HG03469 (cell line): ENCODE data around the gene COL9A2.

Experiments used
- ATAC-seq: cut with Tn5 transposase; IDR thresholded peaks from one replicate; pipeline ENCODE4 v1.9.1; 2021; ENCODE audit warnings: mild to moderate bottlenecking, moderate library complexity, moderate number of reproducible peaks; ENCODE audit not compliant: unreplicated experiment

The COL9A2 gene

DNA sequence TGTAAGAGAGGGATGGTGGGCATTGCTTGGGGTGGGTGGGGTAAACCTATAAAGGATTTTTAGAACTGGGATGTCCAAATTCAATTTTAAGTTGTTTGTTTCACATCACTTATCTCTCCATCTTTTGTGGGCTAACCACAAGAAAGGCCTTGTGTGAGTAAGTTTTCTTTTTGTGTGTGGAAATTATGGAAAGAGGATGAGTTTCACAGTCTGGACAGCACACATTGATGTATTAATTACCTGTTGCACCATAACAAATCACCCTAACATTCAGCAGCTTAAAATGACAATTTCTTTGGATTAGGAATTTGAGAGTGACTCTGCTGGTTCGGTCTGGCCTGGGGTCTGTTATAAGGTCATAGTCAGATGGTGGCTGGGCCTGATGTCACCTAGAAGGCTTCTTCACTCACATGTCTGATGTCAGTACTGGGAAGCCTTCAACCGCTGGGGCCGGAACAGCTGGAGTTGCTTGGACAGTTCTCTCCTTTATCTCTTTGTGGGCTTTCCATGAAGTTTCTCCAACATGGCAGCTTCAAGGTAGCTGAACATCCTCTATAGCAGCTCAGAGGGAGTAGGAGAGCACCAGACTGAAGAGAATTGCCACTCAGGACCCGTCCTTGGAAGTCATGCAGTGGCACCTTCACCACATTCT lies 2.0 kb upstream of the COL9A2 start:
- ATAC-seq = no peak

DNA sequence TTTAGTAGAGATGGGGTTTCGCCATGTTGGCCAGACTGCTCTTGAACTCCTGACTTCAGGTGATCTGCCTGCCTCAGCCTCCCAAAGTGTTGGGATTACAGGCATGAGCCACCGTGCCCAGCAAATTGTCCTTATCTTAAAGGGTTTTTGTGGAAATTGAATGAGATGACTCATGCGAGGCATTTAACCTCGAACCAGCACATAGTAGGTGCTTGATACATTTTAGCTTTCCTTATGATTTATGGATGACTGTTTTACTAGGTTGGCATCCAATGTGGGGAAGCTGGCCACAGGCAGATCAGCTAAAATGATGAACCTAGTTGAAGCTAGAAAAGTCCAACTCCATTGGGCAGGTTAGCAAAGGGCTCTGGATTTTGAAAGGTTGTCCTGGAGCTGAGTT lies 1.4 kb upstream of the COL9A2 start:
- no peak for ATAC-seq

DNA sequence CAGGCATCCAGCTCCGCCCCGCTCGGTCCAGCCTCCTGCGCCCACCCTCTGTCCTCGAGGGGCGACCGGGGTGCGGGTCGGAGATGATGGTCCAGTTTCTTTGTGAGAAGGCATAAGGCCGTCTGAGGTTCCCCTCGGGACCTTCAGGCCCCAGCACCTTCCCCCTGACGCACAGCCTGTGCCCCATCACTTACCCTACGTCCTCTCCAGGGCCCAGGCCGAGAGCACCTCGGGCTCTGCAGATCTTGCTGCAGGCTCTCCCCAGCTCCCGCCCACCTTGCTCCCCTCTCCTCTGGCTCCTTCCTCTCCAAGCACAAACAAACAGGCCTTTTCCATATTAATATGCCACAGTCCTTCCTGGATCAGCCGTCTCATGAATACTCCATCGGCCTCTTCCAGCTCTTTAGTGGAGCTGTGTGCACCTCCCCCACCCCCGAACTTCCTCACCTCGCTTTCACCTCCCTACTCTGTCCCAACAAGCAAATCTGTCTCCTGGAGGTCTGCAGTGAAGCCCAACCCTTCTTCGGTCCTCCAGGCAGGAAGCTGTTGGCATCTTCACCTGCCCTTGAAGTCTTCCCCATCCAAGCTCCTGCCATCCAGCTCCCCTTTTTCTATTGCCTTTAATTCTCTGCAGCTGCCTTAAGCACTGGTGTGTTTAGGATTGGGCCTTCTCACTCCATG lies 448 bp upstream of the COL9A2 start:
- no peak for ATAC-seq

DNA sequence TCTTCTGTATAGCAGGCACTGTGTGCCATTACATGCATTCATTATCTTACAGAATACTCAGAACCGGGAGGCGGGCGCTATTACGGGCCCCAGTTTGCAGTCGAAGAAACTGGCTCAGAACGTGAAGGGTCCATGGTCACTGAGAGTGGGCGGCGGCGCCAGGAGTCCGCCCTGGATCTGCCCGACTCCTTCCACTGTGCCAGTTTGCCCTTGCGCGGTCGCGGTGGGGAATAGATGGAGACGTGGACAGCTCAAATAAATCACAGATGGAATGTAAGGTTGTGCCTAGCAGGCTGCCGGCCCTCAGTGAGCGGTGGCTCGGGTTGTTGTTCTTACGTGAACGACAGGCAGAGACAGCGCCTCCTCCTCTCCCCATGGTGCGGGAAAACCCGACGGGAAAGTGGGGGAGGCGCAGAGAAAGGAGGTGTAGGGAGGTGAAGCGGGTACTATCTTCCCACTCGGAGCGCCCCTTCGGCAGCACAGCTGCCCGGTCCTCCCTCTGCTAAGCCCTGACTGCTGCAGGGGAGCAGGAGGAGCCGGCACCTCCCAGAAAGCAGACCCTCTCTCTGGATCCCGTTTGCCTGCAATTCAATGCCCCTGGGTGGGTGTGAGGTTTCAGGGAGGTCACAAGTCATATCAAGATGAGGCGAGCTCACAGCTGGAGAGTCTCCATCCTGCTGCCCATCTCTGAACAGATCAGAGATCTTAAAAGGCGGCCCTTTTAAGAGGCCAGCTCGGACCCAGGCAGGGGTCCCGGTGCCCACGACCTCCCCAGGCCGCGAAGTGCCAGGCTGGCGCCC lies 1.1 kb downstream of the COL9A2 start:
- ATAC-seq = no peak

DNA sequence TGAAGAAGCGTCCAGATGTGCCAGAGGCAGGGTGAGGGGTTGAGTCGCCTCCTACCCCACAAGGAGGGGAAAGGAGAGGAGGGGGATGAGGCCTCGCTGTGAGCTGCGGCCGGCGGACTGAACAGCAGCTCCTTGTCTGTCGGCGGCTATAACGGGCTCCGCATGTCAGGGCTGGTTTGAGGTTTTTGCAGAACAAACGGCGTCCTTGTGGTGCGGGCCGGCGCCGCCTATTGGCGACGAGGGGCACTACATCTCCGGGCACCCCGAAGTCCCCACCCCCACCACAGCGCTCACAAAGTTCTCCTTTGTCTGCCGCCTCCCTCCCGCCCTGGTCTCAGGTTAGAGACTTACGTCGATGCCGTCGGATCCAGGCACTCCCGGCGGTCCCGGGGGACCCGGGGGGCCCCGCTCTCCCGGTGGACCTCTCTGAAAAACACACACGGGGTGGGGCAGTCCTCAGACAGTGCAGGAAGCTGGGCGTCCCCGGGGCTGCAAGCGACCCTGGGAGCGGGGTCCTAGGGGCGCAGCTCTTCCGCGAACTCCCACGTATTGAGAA lies 1.8 kb downstream of the COL9A2 start:
- no peak for ATAC-seq

DNA sequence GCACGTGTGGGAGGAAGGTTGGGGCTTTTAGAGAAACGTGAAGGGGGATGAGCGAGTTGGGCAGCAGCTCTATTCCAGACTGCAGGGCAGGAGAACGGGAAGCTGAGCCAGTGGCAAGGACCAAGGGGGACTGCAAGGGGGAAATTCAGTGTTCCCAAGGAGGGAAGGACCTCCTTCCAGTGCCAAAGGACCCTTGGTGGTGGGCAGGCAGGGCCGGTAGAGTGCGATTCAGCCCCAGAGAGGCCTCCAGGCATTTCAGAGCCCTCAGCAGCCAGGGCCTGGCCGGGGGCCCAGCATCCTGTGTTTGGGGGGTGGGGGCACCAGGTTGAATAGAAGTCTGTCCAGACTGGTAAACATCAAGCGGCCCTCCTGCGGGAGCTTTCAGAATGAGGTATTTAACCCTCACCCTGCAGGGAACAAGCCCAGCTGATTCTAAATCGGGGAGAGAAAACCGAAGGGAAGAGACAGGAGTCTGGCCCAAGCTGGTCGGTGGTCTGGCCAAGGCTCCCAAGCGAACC lies 2.3 kb downstream of the COL9A2 start:
- no peak for ATAC-seq

DNA sequence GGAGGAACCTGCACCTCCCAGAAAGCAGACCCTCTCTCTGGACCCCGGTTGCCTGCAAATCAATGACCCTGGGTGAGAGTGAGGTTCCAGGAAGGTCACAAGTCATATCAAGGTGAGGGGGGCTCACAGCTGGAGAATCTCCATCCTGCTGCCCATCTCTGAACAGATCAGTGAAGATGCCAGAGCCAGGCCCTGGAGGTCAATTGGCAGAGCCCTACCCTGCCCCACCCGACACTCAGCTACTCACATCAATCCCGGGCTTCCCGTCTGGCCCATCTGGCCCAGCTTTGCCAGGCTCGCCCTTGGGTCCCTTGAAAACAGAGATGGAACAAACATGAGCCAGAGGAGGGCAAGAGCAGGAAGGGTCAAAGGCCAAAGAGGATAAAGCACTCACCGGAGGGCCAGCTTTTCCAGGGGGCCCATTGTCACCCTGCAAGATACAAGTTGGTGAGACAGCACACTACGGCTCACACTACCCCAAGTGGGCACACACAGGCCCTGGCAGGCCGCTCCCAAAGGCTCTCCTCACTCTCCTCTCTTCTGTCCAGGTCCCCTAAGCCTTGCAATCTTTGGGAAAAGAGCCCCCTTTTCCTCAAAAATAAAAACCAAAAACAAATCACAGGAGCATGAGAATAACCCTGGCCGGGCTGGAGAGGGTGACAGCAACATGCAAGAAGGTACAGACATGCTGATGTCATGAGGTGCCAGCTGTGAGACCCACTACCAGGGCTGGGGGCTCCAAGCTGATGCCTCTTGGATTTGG lies 2.9 kb downstream of the COL9A2 start:
- no peak for ATAC-seq

DNA sequence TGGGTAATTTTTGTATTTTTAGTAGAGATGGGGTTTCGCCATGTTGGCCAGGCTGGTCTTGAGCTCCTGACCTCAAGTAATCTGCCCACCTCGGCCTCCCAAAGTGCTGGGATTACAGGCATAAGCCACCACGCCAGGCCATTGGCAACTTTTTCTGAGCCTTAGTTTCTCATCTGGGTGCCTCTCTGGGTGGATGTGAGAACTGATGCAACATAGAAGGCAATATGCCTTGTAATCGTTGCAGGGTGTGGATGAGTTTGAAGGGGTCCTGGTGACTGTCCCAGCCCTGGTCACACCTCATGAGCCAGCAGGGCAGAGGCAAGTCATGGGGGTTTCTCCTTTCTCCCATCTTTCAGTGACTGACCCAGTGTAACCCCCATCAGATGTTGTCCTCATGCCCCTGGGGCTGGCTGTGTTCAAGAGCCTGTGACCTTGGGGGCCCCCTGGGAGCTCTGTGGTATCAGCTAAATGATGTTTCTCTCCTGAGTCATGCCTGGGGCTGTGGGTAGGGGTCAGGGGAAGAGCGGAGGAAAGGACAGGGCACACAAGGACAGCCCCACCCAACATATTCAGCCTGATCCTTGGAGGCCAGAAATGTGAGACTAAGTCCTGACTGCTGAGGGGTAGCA lies 3.6 kb downstream of the COL9A2 start:
- no peak for ATAC-seq

DNA sequence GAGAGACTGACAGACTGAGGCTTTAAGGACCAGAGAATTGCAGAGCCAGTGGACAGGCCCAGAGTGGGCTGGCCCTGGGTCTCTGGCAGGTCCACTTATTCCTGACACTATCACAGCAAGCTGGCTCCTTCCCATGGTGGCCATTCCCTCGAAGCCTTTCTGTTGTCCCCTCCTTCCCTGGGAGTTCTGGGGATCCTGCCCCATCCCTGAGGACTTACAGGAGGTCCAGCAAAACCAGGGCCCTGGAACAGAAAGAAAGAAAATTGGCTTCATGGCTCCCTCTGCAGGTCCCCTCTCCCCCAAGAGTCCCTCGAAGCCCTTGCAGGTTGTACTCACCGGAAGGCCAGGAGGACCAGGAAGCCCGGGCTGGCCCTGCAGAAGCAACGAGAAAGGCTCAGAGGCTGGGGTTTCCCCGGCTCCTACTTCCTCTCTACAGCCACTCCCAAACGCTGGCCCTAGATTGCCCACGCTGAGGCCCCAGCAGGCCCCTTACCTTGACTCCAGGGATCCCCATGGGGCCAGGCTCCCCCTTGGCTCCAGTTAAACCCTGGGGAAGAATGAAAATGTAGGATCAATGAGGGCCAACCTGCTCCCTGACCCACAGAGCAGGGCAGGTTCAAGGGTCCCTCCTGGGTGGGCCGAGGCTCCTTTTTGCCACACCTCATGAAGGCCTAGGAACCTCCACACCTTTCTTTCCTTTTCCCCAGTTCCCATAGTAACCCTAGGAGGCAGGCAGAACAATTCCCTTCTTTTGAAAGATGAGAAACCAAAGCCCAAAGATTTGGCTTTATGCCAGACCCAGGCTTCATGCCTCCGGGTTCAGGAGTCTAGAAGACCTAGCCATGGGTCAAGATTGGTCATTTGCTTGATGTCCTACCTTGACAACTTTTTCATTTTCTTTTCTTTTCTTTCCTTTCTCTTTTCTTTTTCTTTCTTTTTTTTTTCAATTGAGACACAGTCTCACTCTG lies 4.6 kb downstream of the COL9A2 start:
- ATAC-seq = no peak

DNA sequence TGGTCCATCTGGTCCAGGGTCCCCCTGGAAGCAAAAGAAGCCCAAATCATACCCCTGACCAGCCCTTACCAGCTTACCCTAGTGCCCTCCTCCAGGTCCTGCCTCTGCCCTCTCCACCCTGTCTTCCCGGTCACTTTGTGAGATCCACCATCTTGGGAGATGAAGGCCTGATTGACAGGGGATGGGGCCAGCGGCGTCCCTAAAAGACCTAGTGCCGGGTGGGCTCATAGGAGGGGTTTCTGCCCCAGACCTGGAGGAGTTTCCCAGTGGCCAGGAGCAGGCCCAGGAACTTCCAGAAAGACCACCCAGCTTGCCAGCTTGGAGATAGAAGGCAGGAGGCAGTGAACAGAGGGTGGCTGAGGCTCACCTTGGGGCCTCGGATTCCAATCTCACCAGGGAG lies 5.4 kb downstream of the COL9A2 start:
- ATAC-seq = no peak

DNA sequence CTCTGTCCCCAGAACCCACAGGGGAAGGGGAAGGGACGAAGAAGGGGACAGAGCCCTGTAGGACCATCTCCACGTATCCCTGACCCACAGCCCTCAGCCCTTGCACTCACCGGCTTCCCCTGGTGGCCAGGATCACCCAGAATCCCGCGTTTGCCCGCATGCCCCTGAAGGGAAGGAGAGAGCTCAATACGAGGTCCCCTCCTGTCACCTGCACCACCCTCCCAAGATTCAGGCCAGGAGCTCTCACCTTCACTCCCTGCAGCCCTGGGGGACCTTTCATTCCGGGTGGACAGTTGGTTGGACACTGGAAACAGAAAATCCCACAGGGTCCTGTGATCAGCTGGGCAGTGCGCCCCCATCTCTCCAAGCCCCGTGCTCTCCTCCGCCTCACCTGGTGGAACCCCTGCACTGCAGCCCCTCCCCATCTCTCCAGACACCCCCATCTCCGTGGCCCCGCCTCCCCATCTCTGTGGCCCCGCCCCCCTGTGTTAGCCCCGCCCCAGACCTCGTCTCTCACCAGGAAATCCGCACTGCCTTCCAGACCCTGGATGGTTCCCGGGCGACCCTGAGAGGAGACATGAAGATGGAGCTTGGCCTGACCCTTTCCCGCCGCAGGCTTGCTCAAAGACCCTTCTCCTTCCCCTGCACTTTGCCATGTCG lies 6.0 kb downstream of the COL9A2 start:
- ATAC-seq = no peak

DNA sequence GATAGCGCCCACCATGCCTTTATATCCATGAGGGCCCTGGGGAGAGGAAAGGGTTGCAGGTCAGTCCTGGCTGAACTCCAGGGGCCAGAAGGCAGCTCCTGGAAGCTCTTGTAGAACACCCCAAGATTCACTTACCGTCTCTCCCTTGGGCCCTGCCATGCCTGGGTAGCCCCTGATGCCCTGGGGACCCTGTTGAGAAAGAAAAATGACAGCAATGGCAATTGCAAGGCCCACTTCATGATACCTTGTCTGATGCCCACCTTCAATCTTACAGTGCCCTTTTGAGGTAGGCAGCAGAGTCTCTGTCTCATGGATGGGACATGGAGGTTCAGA lies 7.0 kb downstream of the COL9A2 start:
- no peak for ATAC-seq

DNA sequence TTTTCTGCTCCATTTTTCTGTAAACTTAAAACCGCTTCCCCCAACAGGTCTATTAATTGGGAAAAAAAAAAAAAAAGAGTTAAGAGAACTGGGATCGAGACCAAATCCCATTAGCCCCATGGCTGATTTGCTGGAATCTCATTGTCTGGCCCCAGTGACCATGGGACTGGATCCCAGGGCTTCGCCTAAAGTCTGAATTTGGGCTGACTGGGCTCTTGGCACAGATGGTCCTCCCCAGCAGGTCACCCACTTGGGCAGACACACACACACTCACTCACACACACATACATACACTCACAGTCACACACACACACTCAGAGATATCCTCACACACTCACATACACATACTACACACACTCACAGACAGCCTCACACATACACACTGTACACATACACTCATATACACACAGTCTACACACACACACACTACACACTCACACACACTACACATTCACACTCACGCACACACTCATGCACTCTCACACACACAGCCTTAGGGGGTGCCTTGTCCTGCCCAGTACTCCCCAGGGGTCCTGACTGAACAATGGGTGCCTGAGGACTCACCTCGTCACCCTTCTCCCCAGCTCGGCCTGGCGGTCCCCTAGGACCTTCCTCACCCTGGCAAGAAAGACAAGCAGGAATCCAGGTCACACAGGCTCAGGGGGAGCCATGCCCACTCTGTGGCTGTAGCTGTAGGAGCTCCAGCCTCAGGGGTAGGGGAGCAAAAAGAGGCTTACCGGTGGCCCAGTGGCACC lies 7.5 kb downstream of the COL9A2 start:
- ATAC-seq = no peak

DNA sequence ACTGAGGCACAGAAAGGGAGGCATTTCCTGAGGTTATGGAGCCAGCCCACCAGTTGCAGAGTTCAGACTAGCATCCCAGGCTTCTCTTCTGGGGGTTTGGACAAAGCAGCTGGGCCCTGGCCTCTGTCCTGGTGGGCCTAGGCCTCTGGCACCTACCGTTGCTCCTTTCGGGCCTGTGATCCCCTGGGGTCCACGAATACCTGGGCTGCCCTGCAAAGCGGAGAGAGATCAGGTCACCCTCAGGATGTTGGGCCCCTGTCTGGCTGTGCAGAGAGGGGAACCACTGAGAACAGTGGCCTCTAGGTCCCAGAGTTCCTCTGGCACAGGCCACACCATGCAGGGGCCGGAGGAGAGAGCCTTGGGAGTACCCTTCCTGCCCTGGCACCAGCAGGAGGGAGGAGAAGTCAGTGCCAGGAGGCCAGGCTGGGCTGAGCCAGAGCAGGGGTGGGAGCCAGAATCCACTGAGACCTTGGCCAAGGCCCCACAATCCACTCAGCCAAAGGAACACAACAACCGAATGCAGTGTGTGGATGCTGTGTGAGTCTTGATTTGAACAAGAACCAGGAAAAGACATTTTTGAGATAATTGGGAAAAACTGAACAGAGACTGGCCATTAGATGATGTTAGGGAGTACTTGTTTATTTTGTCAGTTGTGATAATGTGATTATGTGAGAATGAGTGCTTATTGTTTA lies 8.9 kb downstream of the COL9A2 start:
- no peak for ATAC-seq

DNA sequence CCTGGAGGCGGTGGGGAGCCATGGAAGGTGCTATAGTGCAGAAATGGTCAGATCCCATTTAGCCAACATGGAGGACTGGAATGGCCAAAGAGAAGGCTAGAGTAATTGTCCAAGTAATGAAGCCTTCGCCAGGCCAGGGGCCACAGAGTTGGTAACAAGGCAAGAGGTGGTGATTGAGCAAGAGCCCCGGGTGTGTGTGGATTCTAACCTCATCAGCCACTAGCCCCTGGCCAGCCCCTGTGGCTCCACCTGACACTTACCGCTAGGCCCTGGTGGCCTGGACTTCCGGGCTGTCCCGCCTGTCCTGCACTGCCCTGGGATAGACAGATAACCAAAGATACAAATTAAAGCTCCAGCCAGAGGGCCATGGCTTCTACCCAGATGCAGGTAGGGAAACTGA lies 9.9 kb downstream of the COL9A2 start:
- ATAC-seq = no peak

DNA sequence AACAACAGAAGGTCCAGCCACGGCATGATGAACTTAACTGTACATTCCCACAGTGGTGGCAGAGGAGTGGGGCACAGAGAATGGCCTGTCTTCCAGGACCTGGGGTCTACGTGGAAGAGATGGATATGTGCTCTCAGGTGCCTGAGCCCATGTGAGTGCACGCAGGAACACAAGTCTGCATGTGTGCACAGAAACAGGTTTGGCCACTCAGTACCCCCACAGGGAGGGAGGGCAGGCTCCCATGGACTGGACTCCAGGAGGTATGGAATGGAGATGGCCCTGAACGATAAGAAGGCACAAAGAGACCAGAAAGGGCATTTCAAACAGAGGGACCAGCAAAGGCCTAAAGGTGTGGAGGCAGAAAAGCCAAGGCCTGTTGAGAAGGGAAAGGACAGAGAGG lies 10.8 kb downstream of the COL9A2 start:
- no peak for ATAC-seq

DNA sequence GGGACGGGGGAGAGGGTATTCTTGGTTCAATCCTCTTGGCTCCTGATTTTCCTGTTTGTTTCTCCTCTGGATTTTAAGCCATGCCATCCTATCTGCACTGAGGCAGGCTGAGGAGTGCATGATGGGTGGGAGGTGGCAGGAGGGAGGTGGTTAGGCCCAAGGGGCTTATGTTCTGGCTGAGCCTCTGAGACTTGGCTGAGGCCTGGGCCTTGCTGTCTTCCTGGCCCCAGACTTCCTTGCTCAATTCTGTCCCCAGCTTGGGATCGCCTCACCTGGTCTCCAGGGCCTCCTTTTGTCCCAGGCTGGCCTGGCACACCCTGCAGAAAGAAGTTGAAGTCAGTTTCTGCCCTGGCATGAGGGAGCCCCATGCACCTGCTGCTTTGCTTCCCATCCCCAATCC lies 11.2 kb downstream of the COL9A2 start:
- ATAC-seq = no peak

DNA sequence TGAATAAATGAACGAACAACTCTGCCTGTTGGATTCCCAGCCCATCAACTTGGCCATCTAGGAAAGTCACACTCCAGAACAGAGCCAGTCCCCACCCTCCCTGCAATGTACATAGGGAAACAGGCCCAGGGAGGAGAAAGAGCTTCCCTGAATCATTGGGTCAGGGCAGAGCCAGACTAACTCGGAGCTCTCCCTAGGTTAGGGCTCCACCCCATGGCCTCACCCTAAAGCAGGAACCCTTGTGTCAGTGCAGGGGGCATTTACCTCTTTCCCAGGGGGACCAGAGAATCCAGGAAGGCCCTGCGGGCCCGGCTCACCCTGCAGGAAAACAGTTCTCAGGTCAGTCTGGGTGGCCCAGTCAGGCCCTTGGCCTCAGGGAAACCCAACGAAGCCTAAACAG lies 11.6 kb downstream of the COL9A2 start:
- ATAC-seq = no peak
